Transverse colon (tissue), 4 donors: Measurements from ENCODE around the gene CEP41. TPM values are rescaled to one million over a fixed set of nuclear protein-coding genes. Genes with fewer than 3 reads are reported as not detected.

Source experiments
- DNase-seq: peaks from one replicate; pipeline ENCODE4 v3.0.0-alpha.2; 2019
- H3K27ac ChIP-seq, 4 donors: fragments of 200-600 bp; sonication (generic); 2 replicates each; pipeline ENCODE4 v1.5.1; 2016 to 2018; ENCODE audit warnings: inconsistent platforms in 4 of 4
- H3K27me3 ChIP-seq: fragments of 200-600 bp; sonication (generic); 2 replicates; pipeline ENCODE4 v1.5.1; 2017; ENCODE audit warnings: inconsistent platforms
- H3K36me3 ChIP-seq, 4 donors: fragments of 200-600 bp; sonication (generic); 2 replicates each; pipeline ENCODE4 v1.5.1; 2017 to 2019; ENCODE audit warnings: inconsistent platforms in 4 of 4
- H3K4me1 ChIP-seq, 4 donors: fragments of 200-600 bp; sonication (generic); 2 replicates each; pipeline ENCODE4 v1.5.1; 2017 to 2020; ENCODE audit warnings: inconsistent platforms in 4 of 4
- H3K4me3 ChIP-seq, 4 donors: fragments of 200-600 bp; sonication (generic); 1 replicate in 1 of 4; 2 replicates in 3 of 4; pipeline versions ENCODE4 v1.5.1 to v1.6.1; 2017 to 2019; ENCODE audit warnings: inconsistent platforms in 4 of 4
- H3K9me3 ChIP-seq, 2 donors: fragments of 200-600 bp; sonication (generic); 2 replicates each; pipeline ENCODE4 v1.5.1; 2017 to 2019; ENCODE audit warnings: inconsistent platforms in 2 of 2
- EP300 ChIP-seq: sonication (generic); formaldehyde crosslinking; IDR thresholded peaks from one replicate; pipeline ENCODE4 v1.6.1; 2017; ENCODE audit warnings: antibody characterized with exemption, low read depth
- POLR2A ChIP-seq: fragments of 450-650 bp; IDR thresholded peaks from one replicate; pipeline ENCODE4 v1.6.1; 2016; ENCODE audit warnings: antibody characterized with exemption, mild to moderate bottlenecking, moderate library complexity
- POLR2AphosphoS5 ChIP-seq, 3 donors: sonication (generic); formaldehyde crosslinking; IDR thresholded peaks; one replicate each; pipeline ENCODE4 v1.6.1; 2016; ENCODE audit warnings: antibody characterized with exemption in 3 of 3
- WGBS, 2 donors: methylation state at CpG; one replicate each; pipeline ENCODE4 v1.1.5; 2018; ENCODE audit warnings: low coverage in 1 of 2; 5-methylcytosine and 5-hydroxymethylcytosine counted together
- in situ Hi-C, 4 donors: fragments of 200-750 bp; cut with MboI; loops; one replicate each; pipeline versions ENCODE4 v1.15.0 to v1.15.1; 2017; ENCODE audit warnings: low sequenced_read_pairs in 3 of 4, low pct_ligation_motif_present in 1 of 4, low pct_unique_long_range_greater_than_20kb in 1 of 4
- intact Hi-C: fragments of 100-400 bp; cut with DNase I; formaldehyde crosslinking; loops from one replicate; pipeline ENCODE4 v1.15.1; 2023; ENCODE audit warnings: low total_unique reads
- total RNA-seq, 4 donors: library from RNA; depleted of rRNA; stranded (reverse); fragments of >200 nt; gene quantifications; one replicate each; pipeline ENCODE4 v1.1.0, GENCODE V29; 2016
- TF ChIP-seq, protein P1 (sequence below), 5 experiments: fragments of 200-600 bp in 3 of 5; fragments of 450-650 bp in 2 of 5; sonication (generic) in 3 of 5; IDR thresholded peaks; 1 replicate in 2 of 5; 2 replicates in 3 of 5; pipeline ENCODE4 v1.5.1; 2016 to 2017; ENCODE audit warnings: antibody characterized with exemption in 5 of 5, inconsistent platforms in 3 of 5, mild to moderate bottlenecking in 2 of 5, moderate library complexity in 1 of 5

Gene CEP41
- total RNA-seq, 4 donors from 2014 or later, result 0.75 to 4.8 (median 2.7) TPM; not detected in 1

DNA sequence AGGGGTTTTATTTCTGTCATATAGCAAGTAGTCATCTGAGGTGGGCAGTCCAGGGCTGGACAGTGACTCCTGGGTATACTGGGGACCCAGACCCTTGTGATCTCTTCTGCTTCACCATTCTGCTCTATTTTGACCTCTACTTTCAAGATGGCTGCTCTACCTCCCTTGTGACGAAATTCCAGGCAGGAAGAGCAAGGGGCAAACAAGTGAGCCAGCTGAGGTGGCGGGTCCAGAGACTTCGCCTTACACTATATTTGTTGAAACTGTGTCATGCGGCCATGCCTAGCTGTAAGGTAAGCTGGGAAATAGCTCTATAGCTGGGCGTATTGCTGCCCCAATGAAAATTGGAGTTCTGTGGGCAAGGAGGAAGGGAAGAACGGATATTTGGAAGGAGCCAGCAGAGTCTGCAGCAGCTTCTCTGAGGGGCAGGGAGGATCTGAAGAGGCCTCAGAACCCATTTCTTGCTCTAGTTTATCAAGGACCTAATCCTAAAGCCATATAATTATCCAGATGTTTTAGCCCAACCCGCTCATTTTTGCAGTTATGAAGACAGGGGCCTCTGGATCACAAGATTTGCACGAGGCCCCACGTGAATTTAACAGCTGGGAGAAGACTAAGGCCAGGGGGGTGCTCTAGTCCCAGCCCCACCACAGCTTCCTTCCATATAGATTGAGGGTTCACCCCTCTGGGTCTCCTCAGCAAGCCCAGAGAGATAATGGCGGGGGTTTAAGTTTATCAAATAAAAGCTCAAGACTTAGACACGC lies 68.2 kb downstream of the CEP41 start:
- H3K27me3 ChIP-seq, result no peaks in the 10 kb centered on the region
- no peak for DNase-seq
- no peak overlapping the region for H3K4me3 ChIP-seq
- H3K4me1 ChIP-seq, result peaks cover 7 to 33% (median 16%) of the 10 kb centered on the region in 4 donors
- in situ Hi-C loops, result no loop called here
- H3K27ac ChIP-seq, result peak overlapping the region; percentile 86 to 91 (median 88)
- 82 to 93% methylated on average over 4 to 11 of the region's 11 CpGs for WGBS, 2 donors
- TF ChIP-seq POLR2A, result no peak
- TF ChIP-seq EP300, result no peak
- no peak for TF ChIP-seq POLR2AphosphoS5 (IDR thresholded peaks at IDR 0.05)
- TF ChIP-seq, protein P1, sequence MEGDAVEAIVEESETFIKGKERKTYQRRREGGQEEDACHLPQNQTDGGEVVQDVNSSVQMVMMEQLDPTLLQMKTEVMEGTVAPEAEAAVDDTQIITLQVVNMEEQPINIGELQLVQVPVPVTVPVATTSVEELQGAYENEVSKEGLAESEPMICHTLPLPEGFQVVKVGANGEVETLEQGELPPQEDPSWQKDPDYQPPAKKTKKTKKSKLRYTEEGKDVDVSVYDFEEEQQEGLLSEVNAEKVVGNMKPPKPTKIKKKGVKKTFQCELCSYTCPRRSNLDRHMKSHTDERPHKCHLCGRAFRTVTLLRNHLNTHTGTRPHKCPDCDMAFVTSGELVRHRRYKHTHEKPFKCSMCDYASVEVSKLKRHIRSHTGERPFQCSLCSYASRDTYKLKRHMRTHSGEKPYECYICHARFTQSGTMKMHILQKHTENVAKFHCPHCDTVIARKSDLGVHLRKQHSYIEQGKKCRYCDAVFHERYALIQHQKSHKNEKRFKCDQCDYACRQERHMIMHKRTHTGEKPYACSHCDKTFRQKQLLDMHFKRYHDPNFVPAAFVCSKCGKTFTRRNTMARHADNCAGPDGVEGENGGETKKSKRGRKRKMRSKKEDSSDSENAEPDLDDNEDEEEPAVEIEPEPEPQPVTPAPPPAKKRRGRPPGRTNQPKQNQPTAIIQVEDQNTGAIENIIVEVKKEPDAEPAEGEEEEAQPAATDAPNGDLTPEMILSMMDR (IDR thresholded peaks at IDR 0.05), result no peak
- H3K9me3 ChIP-seq, result peaks cover 0 to 4% of the 10 kb centered on the region in 2 donors
- intact Hi-C loops, result no loop called here
- H3K36me3 ChIP-seq, result no peaks in the 10 kb centered on the region

DNA sequence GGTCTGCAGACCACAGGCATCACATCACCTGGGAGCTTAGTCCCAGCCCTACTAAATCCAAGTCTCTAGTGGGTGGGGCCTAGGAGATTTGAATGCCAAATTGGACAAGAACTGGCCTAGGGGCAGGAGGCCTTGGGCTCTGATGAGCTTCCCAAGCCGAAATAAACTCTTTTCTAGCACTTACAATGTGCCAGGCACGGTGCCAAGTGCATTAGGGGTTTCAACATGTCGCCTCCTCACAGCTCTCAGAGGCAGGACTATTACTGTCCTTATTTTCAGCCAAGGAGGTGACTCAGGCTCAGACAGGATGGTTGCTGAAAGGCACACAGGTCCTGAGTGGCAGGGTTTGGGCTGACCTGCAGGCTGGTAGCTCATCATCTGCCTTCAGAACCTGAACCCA lies 69.8 kb downstream of the CEP41 start:
- intact Hi-C loops (no loop called here), in situ Hi-C loops (no loop called here)
- Histone ChIP-seq H3K4me1 (peaks cover 7 to 39% (median 16%) of the 10 kb centered on the region in 4 donors), H3K9me3 (peaks cover 0 to under 1% of the 10 kb centered on the region in 2 donors), H3K4me3 (no peak overlapping the region), H3K27me3 (no peaks in the 10 kb centered on the region), H3K27ac (peak overlapping the region; percentile 26 to 90 (median 86)), H3K36me3 (no peaks in the 10 kb centered on the region)
- TF ChIP-seq POLR2AphosphoS5 (IDR thresholded peaks at IDR 0.05) (no peak), EP300 (no peak), POLR2A (no peak)
- TF ChIP-seq, protein P1 (IDR thresholded peaks at IDR 0.05), result no peak
- peak; percentile 24 for DNase-seq
- WGBS, 2 donors, result 72% methylated on average over 3 of the region's 3 CpGs; no CpG with 5 or more reads in 1 of the 2 donors

DNA sequence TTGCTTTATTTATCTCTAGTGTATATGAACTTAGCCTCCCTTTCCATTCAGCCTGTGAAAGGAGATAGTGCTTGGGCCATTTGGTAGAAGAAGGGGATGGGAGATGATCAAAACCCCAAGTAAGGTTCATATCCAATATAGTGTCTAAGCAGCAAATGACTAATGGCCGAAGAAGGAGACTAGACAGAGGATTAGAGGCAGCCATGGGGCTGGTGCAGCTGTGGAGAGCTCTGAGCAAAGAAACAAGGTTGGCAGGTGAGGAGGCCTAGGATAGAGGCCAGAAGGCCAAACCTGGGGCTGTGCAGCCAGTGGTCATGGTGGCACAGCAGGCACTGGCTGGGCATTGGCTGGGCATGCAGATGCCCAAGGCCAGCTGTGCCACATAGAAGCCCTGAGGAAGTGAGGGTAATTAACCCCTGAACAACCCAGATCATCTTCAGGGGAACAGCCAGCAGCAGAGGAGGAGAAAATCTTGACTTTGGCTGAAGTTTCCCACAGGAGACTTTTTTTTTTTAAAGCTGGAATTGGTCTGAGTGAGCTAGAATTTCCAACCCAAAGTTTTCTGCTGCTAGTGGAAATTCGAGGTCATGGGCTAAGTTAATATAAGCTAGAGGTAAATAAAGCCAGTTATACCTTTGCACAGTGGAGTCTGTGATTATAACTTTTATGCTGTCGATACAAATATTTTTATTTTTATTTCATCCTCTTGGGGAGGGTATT lies 70.8 kb downstream of the CEP41 start:
- in situ Hi-C loops (no loop called here), intact Hi-C loops (no loop called here)
- TF ChIP-seq POLR2A (no peak), POLR2AphosphoS5 (IDR thresholded peaks at IDR 0.05) (no peak), EP300 (no peak)
- TF ChIP-seq, protein P1 (IDR thresholded peaks at IDR 0.05), result no peak
- Histone ChIP-seq H3K4me3 (no peak overlapping the region), H3K27ac (peak overlapping the region in 2 of 4 donors; percentile 5 to 38), H3K36me3 (no peaks in the 10 kb centered on the region), H3K4me1 (peaks cover 7 to 43% (median 19%) of the 10 kb centered on the region in 4 donors), H3K9me3 (no peaks in the 10 kb centered on the region), H3K27me3 (no peaks in the 10 kb centered on the region)
- no peak for DNase-seq
- WGBS, 2 donors, result 72 to 84% methylated on average over 3 of the region's 3 CpGs

- Histone ChIP-seq H3K27me3 (no peaks in the 10 kb centered on the region), H3K4me3 (no peak overlapping the region), H3K9me3 (no peaks in the 10 kb centered on the region), H3K36me3 (no peaks in the 10 kb centered on the region), H3K4me1 (peaks cover 7 to 41% (median 18%) of the 10 kb centered on the region in 4 donors), H3K27ac (peak overlapping the region in 1 of 4 donors; percentile 28)
- WGBS, 2 donors, result 63 to 65% methylated on average over 6 to 10 of the region's 10 CpGs
- in situ Hi-C loops (no loop called here), intact Hi-C loops (no loop called here)
- TF ChIP-seq POLR2AphosphoS5 (IDR thresholded peaks at IDR 0.05), result no peak
- no peak for DNase-seq
These were observed 71.6 kb downstream of the CEP41 start for GRCh38 chr7:130369110-130369711.
